Keratinocyte (primary cell): Measurements from ENCODE around the gene G6PC3. TPM values are rescaled to one million over a fixed set of nuclear protein-coding genes. Genes with fewer than 3 reads are reported as not detected.

Source experiments
- DNase-seq: peaks from one replicate; pipeline ENCODE4 v3.0.0-alpha.2; 2011; ENCODE audit warnings: low read depth, missing footprints, low spot score
- FAIRE-seq: peaks from 2 replicates; lab custom pipeline; 2011; peaks lifted over from hg19 to GRCh38; lab: Jason Lieb, UNC
- H2AFZ ChIP-seq: 2 replicates; pipeline ENCODE4 v1.6.0; 2012; ENCODE audit warnings: low read length, control low read depth, inconsistent platforms; ENCODE audit not compliant: control insufficient read depth
- H3K27ac ChIP-seq: 2 replicates; pipeline ENCODE4 v1.5.1; 2011; ENCODE audit warnings: low read length; ENCODE audit not compliant: control insufficient read depth, insufficient read depth
- H3K27me3 ChIP-seq: 3 replicates; pipeline ENCODE4 v1.6.0; 2011; ENCODE audit warnings: low read length; ENCODE audit not compliant: control insufficient read depth, insufficient read depth; ENCODE audit errors: extremely low read depth
- H3K36me3 ChIP-seq, 2 experiments: 2 replicates in 1 of 2; 3 replicates in 1 of 2; pipeline ENCODE4 v1.5.1; 2011; ENCODE audit warnings: low read length in 2 of 2, mild to moderate bottlenecking in 1 of 2; ENCODE audit not compliant: control insufficient read depth in 2 of 2, insufficient read depth in 2 of 2; ENCODE audit errors: extremely low read depth in 1 of 2
- H3K4me1 ChIP-seq: 3 replicates; pipeline ENCODE4 v1.5.1; 2011; ENCODE audit warnings: low read length; ENCODE audit not compliant: control insufficient read depth, insufficient read depth; ENCODE audit errors: extremely low read depth
- H3K4me2 ChIP-seq: 3 replicates; pipeline ENCODE4 v1.6.0; 2011; ENCODE audit warnings: low read depth, low read length; ENCODE audit not compliant: control insufficient read depth, insufficient read depth; ENCODE audit errors: extremely low read depth
- H3K4me3 ChIP-seq, 3 experiments: fragments of 200-600 bp in 1 of 3; sonication (generic) in 1 of 3; 2 replicates in 2 of 3; 3 replicates in 1 of 3; pipeline ENCODE4 v1.5.1; 2011 to 2016; ENCODE audit warnings: low read length in 3 of 3, mild to moderate bottlenecking in 3 of 3, control low read depth in 2 of 3, inconsistent platforms in 1 of 3, low read depth in 1 of 3, mixed read lengths in 1 of 3, mixed run types in 1 of 3, moderate library complexity in 1 of 3; ENCODE audit not compliant: control insufficient read depth in 2 of 3, insufficient read depth in 2 of 3; ENCODE audit errors: extremely low read depth in 1 of 3
- H3K79me2 ChIP-seq: 2 replicates; pipeline ENCODE4 v1.6.0; 2012; ENCODE audit warnings: low read length; ENCODE audit not compliant: control insufficient read depth, insufficient read depth
- H3K9ac ChIP-seq: 3 replicates; pipeline ENCODE4 v1.6.0; 2011; ENCODE audit warnings: low read length; ENCODE audit not compliant: control insufficient read depth, insufficient read depth; ENCODE audit errors: extremely low read depth
- H3K9me1 ChIP-seq: 3 replicates; pipeline ENCODE4 v1.6.0; 2011; ENCODE audit warnings: low read length; ENCODE audit not compliant: control insufficient read depth, insufficient read depth; ENCODE audit errors: extremely low read depth
- H3K9me3 ChIP-seq: 2 replicates; pipeline ENCODE4 v1.5.1; 2012; ENCODE audit warnings: low read depth, low read length; ENCODE audit not compliant: control insufficient read depth
- H4K20me1 ChIP-seq: 3 replicates; pipeline ENCODE4 v1.6.0; 2011; ENCODE audit warnings: low read length; ENCODE audit not compliant: control insufficient read depth, insufficient read depth; ENCODE audit errors: extremely low read depth
- CTCF ChIP-seq, 3 experiments: IDR thresholded peaks in 1 of 3; conservative IDR thresholded peaks in 1 of 3; optimal IDR thresholded peaks in 1 of 3; 2 replicates in 2 of 3; 3 replicates in 1 of 3; pipeline versions ENCODE3 to v1.5.1; 2011; ENCODE audit warnings: low read length in 3 of 3, mild to moderate bottlenecking in 3 of 3, moderate library complexity in 2 of 3, control low read depth in 1 of 3, inconsistent platforms in 1 of 3; ENCODE audit not compliant: insufficient read depth in 2 of 3; ENCODE audit errors: extremely low read depth in 1 of 3
- EZH2 ChIP-seq: IDR thresholded peaks from one replicate; pipeline ENCODE4 v1.6.1; 2012; ENCODE audit warnings: inconsistent platforms, mild to moderate bottlenecking, low read length, moderate library complexity
- dilution Hi-C: fragments of 300-500 bp; cut with MboI; formaldehyde crosslinking; loops from one replicate; pipeline ENCODE4 v1.7.0; 2020; ENCODE audit warnings: low sequenced_read_pairs; ENCODE audit not compliant: extremely low pct_ligation_motif_present
- polyA plus RNA-seq, 5 experiments: library from polyadenylated mRNA; depleted of rRNA in 3 of 5; stranded (reverse) in 3 of 5; stranded (forward) in 1 of 5; unstranded in 1 of 5; fragments of >200 nt; gene quantifications; 1 replicate in 1 of 5; 2 replicates in 3 of 5; 3 replicates in 1 of 5; pipeline versions ENCODE4 v1.2.1 to v1.2.3, GENCODE V29; 2011 to 2012; ENCODE audit warnings: missing spikeins in 2 of 5, low read depth in 1 of 5, low replicate concordance in 1 of 5

Gene G6PC3
- polyA plus RNA-seq, 1 donor (not counting 4 experiments of a cell fraction or from before 2014, with no cell fraction given): 28.0 TPM

GRCh38 chr17:44059101-44059892, 11.2 kb upstream of the G6PC3 start:
- peaks cover 3% of the 10 kb centered on the region for H4K20me1 ChIP-seq
- dilution Hi-C loops: no loop called here
- no peaks in the 10 kb centered on the region for H3K9me3 ChIP-seq
- TF ChIP-seq CTCF (optimal IDR thresholded peaks at IDR 0.05 in 1 of 3, IDR thresholded peaks at IDR 0.05 in 1 of 3, conservative IDR thresholded peaks at IDR 0.05 in 1 of 3; ENCODE audit: extremely low read depth in 1 of 3, insufficient read depth in 2 of 3, low read length in 3 of 3): no peak
- no peak for TF ChIP-seq EZH2
- no peak overlapping the region for H2AFZ ChIP-seq
- H3K4me1 ChIP-seq: no peaks in the 10 kb centered on the region
- H3K4me2 ChIP-seq: no peak overlapping the region
- no peaks in the 10 kb centered on the region for H3K27me3 ChIP-seq
- FAIRE-seq (no peak), DNase-seq (no peak)
- no peak overlapping the region for H3K27ac ChIP-seq
- no peaks in the 10 kb centered on the region for H3K9me1 ChIP-seq
- peaks cover 9 to 22% of the 10 kb centered on the region in 2 experiments for H3K36me3 ChIP-seq
- H3K4me3 ChIP-seq: no peak overlapping the region
- H3K9ac ChIP-seq: no peak overlapping the region
- peaks cover 89% of the 10 kb centered on the region for H3K79me2 ChIP-seq

GRCh38 chr17:44061446-44061845, 9.1 kb upstream of the G6PC3 start:
- no peak overlapping the region for H2AFZ ChIP-seq
- no peak overlapping the region for H3K27ac ChIP-seq
- no peaks in the 10 kb centered on the region for H3K27me3 ChIP-seq
- no peak overlapping the region for H3K4me2 ChIP-seq
- no peak overlapping the region for H3K9ac ChIP-seq
- no peak for DNase-seq
- H3K4me3 ChIP-seq: no peak overlapping the region
- dilution Hi-C loops: no loop called here
- H3K79me2 ChIP-seq: peaks cover 91% of the 10 kb centered on the region
- FAIRE-seq: no peak
- H3K9me1 ChIP-seq: no peaks in the 10 kb centered on the region
- H3K36me3 ChIP-seq: peaks cover 8 to 18% of the 10 kb centered on the region in 2 experiments
- TF ChIP-seq CTCF (optimal IDR thresholded peaks at IDR 0.05 in 1 of 3, IDR thresholded peaks at IDR 0.05 in 1 of 3, conservative IDR thresholded peaks at IDR 0.05 in 1 of 3; ENCODE audit: extremely low read depth in 1 of 3, insufficient read depth in 2 of 3, low read length in 3 of 3) (no peak), EZH2 (no peak)
- no peaks in the 10 kb centered on the region for H3K9me3 ChIP-seq
- H3K4me1 ChIP-seq: peaks cover 5% of the 10 kb centered on the region
- H4K20me1 ChIP-seq: peaks cover 3% of the 10 kb centered on the region
